Neural cell (in vitro differentiated cells): Measurements from ENCODE around the gene EXD3.

Source experiments
- EP300 ChIP-seq: fragments of 450-650 bp; conservative IDR thresholded peaks from 2 replicates; pipeline ENCODE4 v1.6.1; 2014; ENCODE audit warnings: antibody characterized with exemption, mild to moderate bottlenecking, moderate library complexity; ENCODE audit not compliant: poor library complexity, severe bottlenecking
- EZH2 ChIP-seq: fragments of 200-600, 300-800 bp; shearing (Covaris generic), sonication (generic); IDR thresholded peaks from 2 replicates; pipeline ENCODE4 v1.6.1; 2014; ENCODE audit warnings: antibody characterized with exemption, low read length, borderline replicate concordance, mild to moderate bottlenecking; ENCODE audit not compliant: insufficient read depth, poor library complexity, severe bottlenecking
- POLR2AphosphoS5 ChIP-seq: IDR thresholded peaks from 2 replicates; pipeline ENCODE4 v1.6.1; 2012
- RAD21 ChIP-seq: fragments of 450-650 bp; conservative IDR thresholded peaks from 2 replicates; pipeline ENCODE4 v1.6.1; 2014; ENCODE audit warnings: antibody characterized with exemption, mild to moderate bottlenecking, moderate library complexity
- SMC3 ChIP-seq: fragments of 450-650 bp; conservative IDR thresholded peaks from 2 replicates; pipeline ENCODE4 v1.6.1; 2014; ENCODE audit warnings: antibody characterized with exemption, mild to moderate bottlenecking, moderate library complexity; ENCODE audit not compliant: poor library complexity
- TAF1 ChIP-seq: IDR thresholded peaks from 2 replicates; pipeline ENCODE4 v1.6.1; 2012; ENCODE audit warnings: low read depth
- TF ChIP-seq, protein P1 (sequence below): fragments of 450-650 bp; IDR thresholded peaks from 2 replicates; pipeline ENCODE4 v1.5.1; 2014; ENCODE audit warnings: antibody characterized with exemption, mild to moderate bottlenecking, moderate library complexity; ENCODE audit not compliant: poor library complexity, severe bottlenecking
- TF ChIP-seq, protein P2 (sequence below): IDR thresholded peaks from 2 replicates; pipeline ENCODE4 v1.6.1; 2012; ENCODE audit warnings: borderline replicate concordance

DNA sequence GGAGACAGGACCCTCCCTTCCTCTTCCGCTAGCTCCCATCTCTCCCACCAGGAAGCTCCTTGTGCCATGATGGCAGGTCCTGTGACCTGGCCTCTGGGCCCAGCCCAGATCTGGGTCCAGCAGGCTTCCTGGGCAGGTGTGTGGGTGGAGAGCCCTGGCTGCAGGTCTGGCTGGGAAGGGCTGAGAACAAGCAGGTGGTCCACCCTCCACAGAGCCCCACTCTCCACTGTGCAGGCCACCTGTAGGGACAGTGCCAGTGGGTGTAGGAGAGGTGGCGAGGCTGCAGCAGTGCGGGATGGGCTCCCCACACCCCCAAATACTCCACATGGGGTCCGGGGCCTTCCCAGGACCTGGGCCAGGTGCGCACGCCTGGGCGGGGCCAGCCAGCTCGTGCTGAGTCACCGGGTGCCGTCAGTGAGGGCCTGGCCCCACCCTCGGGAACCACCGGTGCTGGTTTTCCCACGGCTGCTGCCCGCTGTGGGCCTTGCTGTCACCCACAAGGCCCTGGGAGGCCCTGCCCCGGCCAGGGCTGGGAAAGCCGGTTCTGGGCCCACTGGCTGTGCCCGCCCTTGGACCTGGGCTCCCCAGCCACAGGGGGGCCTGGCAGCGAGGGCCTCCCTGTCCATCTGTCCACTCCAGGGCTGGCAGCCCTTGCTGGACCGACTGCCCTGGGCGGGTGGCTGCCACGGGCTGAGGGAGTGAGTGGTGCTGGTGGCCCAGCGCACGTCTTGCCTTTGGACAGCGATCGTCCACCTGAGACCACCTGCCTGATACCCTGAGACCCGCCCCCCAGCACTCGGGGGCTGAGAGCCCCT lies 111.6 kb downstream of the EXD3 start:
- TF ChIP-seq, protein P1, sequence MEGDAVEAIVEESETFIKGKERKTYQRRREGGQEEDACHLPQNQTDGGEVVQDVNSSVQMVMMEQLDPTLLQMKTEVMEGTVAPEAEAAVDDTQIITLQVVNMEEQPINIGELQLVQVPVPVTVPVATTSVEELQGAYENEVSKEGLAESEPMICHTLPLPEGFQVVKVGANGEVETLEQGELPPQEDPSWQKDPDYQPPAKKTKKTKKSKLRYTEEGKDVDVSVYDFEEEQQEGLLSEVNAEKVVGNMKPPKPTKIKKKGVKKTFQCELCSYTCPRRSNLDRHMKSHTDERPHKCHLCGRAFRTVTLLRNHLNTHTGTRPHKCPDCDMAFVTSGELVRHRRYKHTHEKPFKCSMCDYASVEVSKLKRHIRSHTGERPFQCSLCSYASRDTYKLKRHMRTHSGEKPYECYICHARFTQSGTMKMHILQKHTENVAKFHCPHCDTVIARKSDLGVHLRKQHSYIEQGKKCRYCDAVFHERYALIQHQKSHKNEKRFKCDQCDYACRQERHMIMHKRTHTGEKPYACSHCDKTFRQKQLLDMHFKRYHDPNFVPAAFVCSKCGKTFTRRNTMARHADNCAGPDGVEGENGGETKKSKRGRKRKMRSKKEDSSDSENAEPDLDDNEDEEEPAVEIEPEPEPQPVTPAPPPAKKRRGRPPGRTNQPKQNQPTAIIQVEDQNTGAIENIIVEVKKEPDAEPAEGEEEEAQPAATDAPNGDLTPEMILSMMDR, result no peak
- TF ChIP-seq SMC3 (no peak), EP300 (no peak), EZH2 (no peak), TAF1 (no peak), RAD21 (no peak), POLR2AphosphoS5 (no peak)
- TF ChIP-seq, protein P2, sequence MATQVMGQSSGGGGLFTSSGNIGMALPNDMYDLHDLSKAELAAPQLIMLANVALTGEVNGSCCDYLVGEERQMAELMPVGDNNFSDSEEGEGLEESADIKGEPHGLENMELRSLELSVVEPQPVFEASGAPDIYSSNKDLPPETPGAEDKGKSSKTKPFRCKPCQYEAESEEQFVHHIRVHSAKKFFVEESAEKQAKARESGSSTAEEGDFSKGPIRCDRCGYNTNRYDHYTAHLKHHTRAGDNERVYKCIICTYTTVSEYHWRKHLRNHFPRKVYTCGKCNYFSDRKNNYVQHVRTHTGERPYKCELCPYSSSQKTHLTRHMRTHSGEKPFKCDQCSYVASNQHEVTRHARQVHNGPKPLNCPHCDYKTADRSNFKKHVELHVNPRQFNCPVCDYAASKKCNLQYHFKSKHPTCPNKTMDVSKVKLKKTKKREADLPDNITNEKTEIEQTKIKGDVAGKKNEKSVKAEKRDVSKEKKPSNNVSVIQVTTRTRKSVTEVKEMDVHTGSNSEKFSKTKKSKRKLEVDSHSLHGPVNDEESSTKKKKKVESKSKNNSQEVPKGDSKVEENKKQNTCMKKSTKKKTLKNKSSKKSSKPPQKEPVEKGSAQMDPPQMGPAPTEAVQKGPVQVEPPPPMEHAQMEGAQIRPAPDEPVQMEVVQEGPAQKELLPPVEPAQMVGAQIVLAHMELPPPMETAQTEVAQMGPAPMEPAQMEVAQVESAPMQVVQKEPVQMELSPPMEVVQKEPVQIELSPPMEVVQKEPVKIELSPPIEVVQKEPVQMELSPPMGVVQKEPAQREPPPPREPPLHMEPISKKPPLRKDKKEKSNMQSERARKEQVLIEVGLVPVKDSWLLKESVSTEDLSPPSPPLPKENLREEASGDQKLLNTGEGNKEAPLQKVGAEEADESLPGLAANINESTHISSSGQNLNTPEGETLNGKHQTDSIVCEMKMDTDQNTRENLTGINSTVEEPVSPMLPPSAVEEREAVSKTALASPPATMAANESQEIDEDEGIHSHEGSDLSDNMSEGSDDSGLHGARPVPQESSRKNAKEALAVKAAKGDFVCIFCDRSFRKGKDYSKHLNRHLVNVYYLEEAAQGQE, result no peak
